Pericardium fibroblast (primary cell): Measurements from ENCODE around the gene ACAA2. TPM values are rescaled to one million over a fixed set of nuclear protein-coding genes. Genes with fewer than 3 reads are reported as not detected.

ENCODE experiments used
- total RNA-seq: library from RNA; depleted of rRNA; stranded (reverse); fragments of >200 nt; gene quantifications from 2 replicates; pipeline ENCODE4 v1.2.3, GENCODE V29; 2015

ACAA2 gene, protein sequence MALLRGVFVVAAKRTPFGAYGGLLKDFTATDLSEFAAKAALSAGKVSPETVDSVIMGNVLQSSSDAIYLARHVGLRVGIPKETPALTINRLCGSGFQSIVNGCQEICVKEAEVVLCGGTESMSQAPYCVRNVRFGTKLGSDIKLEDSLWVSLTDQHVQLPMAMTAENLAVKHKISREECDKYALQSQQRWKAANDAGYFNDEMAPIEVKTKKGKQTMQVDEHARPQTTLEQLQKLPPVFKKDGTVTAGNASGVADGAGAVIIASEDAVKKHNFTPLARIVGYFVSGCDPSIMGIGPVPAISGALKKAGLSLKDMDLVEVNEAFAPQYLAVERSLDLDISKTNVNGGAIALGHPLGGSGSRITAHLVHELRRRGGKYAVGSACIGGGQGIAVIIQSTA
- 39.3 and 54.4 TPM in 2 replicates for total RNA-seq

DNA sequence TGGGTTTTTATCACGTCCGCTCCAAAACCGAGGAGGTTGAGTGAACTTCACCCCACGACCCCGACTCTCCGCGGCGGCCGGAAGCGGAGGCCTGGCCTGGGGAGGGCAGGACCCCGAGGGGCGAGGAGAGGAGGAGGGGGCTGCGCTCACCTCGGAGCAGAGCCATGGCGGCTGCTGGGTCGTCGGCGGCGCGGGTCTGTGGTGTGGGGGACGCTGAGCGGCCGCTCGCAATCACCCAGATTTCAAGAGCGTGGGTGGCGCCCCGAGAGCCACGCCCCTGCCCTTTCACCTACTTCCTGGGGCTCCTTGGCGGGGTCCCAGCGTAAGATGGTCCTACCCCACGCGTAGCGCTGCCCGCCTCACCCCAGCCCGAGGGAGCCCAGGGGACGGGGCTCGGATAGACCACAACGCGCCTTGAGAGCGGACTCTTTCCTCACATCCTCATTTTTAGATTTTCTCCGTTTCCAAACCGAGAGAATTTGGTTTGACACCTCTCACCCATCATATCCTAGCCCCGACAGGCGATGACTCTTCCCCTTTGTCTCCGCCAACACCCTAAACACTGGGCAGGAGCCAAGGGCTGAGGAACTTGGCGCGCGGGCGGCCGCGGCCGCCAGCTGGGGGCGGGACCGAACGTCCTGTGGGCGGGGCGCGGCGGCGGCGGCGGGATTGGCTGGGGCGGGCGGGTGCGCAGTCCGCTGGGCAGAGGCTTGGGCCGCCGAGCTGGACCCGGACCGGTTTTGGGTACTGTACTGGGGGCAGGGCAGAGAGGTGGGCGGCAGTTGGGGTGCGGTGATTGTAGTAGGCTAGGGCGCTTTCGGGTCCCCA is at the start of gene ACAA2:
TSS of gene ACAA2 (minus strand) at position 215 of the 828 bp plus-strand sequence. CDS start at position 166, 49 bp downstream.

